WTC11 (cell line): Measurements from ENCODE around the gene PLEKHM3. TPM values are rescaled to one million over a fixed set of nuclear protein-coding genes. Genes with fewer than 3 reads are reported as not detected.

Source experiments
- ATAC-seq: fragments of 200-7000 bp; cut with Tn5 transposase; 2 replicates; pipeline ENCODE4 v1.10.0; 2021; ENCODE audit warnings: mild to moderate bottlenecking, moderate library complexity
- CTCF ChIA-PET: fragments of 300-600 bp; sonication (Branson Sonifier 250); formaldehyde crosslinking; loops from one replicate; lab custom pipeline; 2021; ENCODE audit warnings: antibody characterized with exemption; lab: Charles Lee
- POLR2A ChIA-PET: fragments of 350-600 bp; sonication (Branson Sonifier 250); formaldehyde crosslinking; loops from one replicate; lab custom pipeline; 2021; ENCODE audit warnings: antibody characterized with exemption; lab: Charles Lee
- DNase-seq: peaks from one replicate; pipeline ENCODE4 v3.0.0; 2021; ENCODE audit warnings: low spot score
- H3K27ac Mint-ChIP-seq: 2 replicates; pipeline ENCODE4 v1.8.0; 2021; ENCODE audit warnings: mixed read lengths
- H3K27me3 Mint-ChIP-seq: 2 replicates; pipeline ENCODE4 v1.8.0; 2021; ENCODE audit warnings: low read depth, mild to moderate bottlenecking, moderate library complexity, mixed read lengths
- H3K36me3 Mint-ChIP-seq: 2 replicates; pipeline ENCODE4 v1.8.0; 2021; ENCODE audit warnings: mixed read lengths
- H3K4me1 Mint-ChIP-seq: 2 replicates; pipeline ENCODE4 v1.8.0; 2022; ENCODE audit warnings: mixed read lengths
- H3K4me3 Mint-ChIP-seq: 2 replicates; pipeline ENCODE4 v1.8.0; 2021; ENCODE audit warnings: mild to moderate bottlenecking, moderate library complexity, mixed read lengths
- H3K9me3 Mint-ChIP-seq: 2 replicates; pipeline ENCODE4 v1.8.0; 2021; ENCODE audit warnings: mixed read lengths
- AFF4 ChIP-seq: sonication (generic); formaldehyde crosslinking; IDR thresholded peaks from 2 replicates; pipeline ENCODE4 v1.8.1; 2023; ENCODE audit warnings: mild to moderate bottlenecking, missing genetic modification reagents, borderline replicate concordance
- ATF2 ChIP-seq: sonication (generic); formaldehyde crosslinking; IDR thresholded peaks from 2 replicates; pipeline ENCODE4 v1.8.1; 2022; ENCODE audit warnings: low read depth, missing genetic modification reagents, borderline replicate concordance
- CDX4 ChIP-seq: fragments of 250-450 bp; sonication (Bioruptor Pico); IDR thresholded peaks from 2 replicates; pipeline ENCODE4 v1.9.0; 2021; ENCODE audit warnings: moderate library complexity, mild to moderate bottlenecking, inconsistent platforms, borderline replicate concordance
- E2F1 ChIP-seq: sonication (generic); formaldehyde crosslinking; IDR thresholded peaks from 2 replicates; pipeline ENCODE4 v1.8.0; 2022; ENCODE audit warnings: mild to moderate bottlenecking, missing genetic modification reagents
- ELF4 ChIP-seq: sonication (generic); formaldehyde crosslinking; IDR thresholded peaks from 2 replicates; pipeline ENCODE4 v1.8.1; 2022; ENCODE audit warnings: low read depth, mild to moderate bottlenecking, moderate library complexity, missing genetic modification reagents
- FOXK1 ChIP-seq: sonication (generic); formaldehyde crosslinking; IDR thresholded peaks from 2 replicates; pipeline ENCODE4 v1.8.0; 2022; ENCODE audit warnings: mild to moderate bottlenecking, moderate library complexity, missing genetic modification reagents
- HMGXB4 ChIP-seq: sonication (generic); formaldehyde crosslinking; IDR thresholded peaks from 2 replicates; pipeline ENCODE4 v1.8.1; 2023; ENCODE audit warnings: mild to moderate bottlenecking, moderate library complexity, missing genetic modification reagents
- MLX ChIP-seq: sonication (generic); formaldehyde crosslinking; IDR thresholded peaks from 2 replicates; pipeline ENCODE4 v1.8.1; 2023; ENCODE audit warnings: mild to moderate bottlenecking, missing genetic modification reagents, moderate library complexity
- OVOL2 ChIP-seq: fragments of 250-450 bp; sonication (Bioruptor Pico); IDR thresholded peaks from 2 replicates; pipeline ENCODE4 v1.9.0; 2021; ENCODE audit warnings: mild to moderate bottlenecking, borderline replicate concordance
- PRRX2 ChIP-seq: fragments of 250-450 bp; sonication (Bioruptor Pico); IDR thresholded peaks from 2 replicates; pipeline ENCODE4 v1.8.0; 2021; ENCODE audit warnings: mild to moderate bottlenecking
- RELA ChIP-seq: sonication (generic); formaldehyde crosslinking; IDR thresholded peaks from 2 replicates; pipeline ENCODE4 v1.8.1; 2022; ENCODE audit warnings: missing genetic modification reagents, mild to moderate bottlenecking, borderline replicate concordance
- SP1 ChIP-seq: sonication (generic); formaldehyde crosslinking; conservative IDR thresholded peaks from 2 replicates; pipeline ENCODE4 v1.8.1; 2022; ENCODE audit warnings: missing genetic modification reagents
- ZBTB43 ChIP-seq: sonication (generic); formaldehyde crosslinking; IDR thresholded peaks from 2 replicates; pipeline ENCODE4 v1.8.1; 2023; ENCODE audit warnings: mild to moderate bottlenecking, missing genetic modification reagents
- ZNF121 ChIP-seq: sonication (generic); formaldehyde crosslinking; IDR thresholded peaks from 2 replicates; pipeline ENCODE4 v1.8.0; 2023; ENCODE audit warnings: missing genetic modification reagents
- ZNF232 ChIP-seq: sonication (generic); formaldehyde crosslinking; IDR thresholded peaks from 2 replicates; pipeline ENCODE4 v1.8.0; 2022; ENCODE audit warnings: mild to moderate bottlenecking, missing genetic modification reagents
- ZNF281 ChIP-seq: sonication (generic); formaldehyde crosslinking; IDR thresholded peaks from 2 replicates; pipeline ENCODE4 v1.8.0; 2023; ENCODE audit warnings: mild to moderate bottlenecking, missing genetic modification reagents
- ZNF396 ChIP-seq: fragments of 250-450 bp; sonication (Bioruptor Pico); IDR thresholded peaks from 2 replicates; pipeline ENCODE4 v1.8.0; 2021; ENCODE audit warnings: mild to moderate bottlenecking, moderate library complexity, borderline replicate concordance
- ZNF423 ChIP-seq: fragments of 250-450 bp; sonication (Bioruptor Pico); IDR thresholded peaks from 2 replicates; pipeline ENCODE4 v2.1.2; 2022; ENCODE audit warnings: mild to moderate bottlenecking, moderate library complexity
- total RNA-seq: library from RNA; stranded (reverse); gene quantifications from 3 replicates; pipeline ENCODE4 v1.2.3, GENCODE V29; 2021

Gene PLEKHM3
- total RNA-seq, 1 experiment from 2014 or later = 5.8 TPM

- no peak for TF ChIP-seq ZNF281 (CRISPR knock-in tag)
Measured at GRCh38 chr2:208065476-208065875, 40.1 kb upstream of the PLEKHM3 start (continued).

GRCh38 chr2:208064220-208064961 lies 39.1 kb upstream of the PLEKHM3 start:
- ChIA-PET CTCF (interaction anchor here (0.8 to 1.7 kb wide), 4 partner anchors 8 to 319 kb away, joined by 3 to 8 read pairs (median 4); no protein-coding TSS in a partner anchor), POLR2A (interaction anchor here (0.7 kb wide), 1 partner anchor 817 kb away, joined by 10 read pairs; no protein-coding TSS in a partner anchor)
- no peak for DNase-seq
- H3K27me3 Mint-ChIP-seq = no peaks in the 10 kb centered on the region; the same call in 1 of the 2 replicates
- H3K27ac Mint-ChIP-seq = no peak overlapping the region
- H3K36me3 Mint-ChIP-seq = no peaks in the 10 kb centered on the region
- no peak for ATAC-seq
- no peak overlapping the region for H3K4me3 Mint-ChIP-seq
- TF ChIP-seq ATF2 (CRISPR knock-in tag) = no peak
- no peak for TF ChIP-seq AFF4 (CRISPR knock-in tag)
- TF ChIP-seq FOXK1 = no peak
- TF ChIP-seq ZNF396 (CRISPR knock-in tag) = no peak
- TF ChIP-seq OVOL2 (CRISPR knock-in tag) = no peak
- no peak for TF ChIP-seq CDX4 (CRISPR knock-in tag)
- TF ChIP-seq SP1 (CRISPR knock-in tag) = no peak
- TF ChIP-seq ZNF121 (CRISPR knock-in tag) = no peak
- TF ChIP-seq PRRX2 (CRISPR knock-in tag) = no peak
- no peak for TF ChIP-seq HMGXB4 (CRISPR knock-in tag)
- no peak for TF ChIP-seq ZNF232
- no peak for TF ChIP-seq E2F1
- no peak for TF ChIP-seq RELA (CRISPR knock-in tag)
- no peak for TF ChIP-seq MLX
- no peak for TF ChIP-seq ELF4
- no peak for TF ChIP-seq ZBTB43 (CRISPR knock-in tag)
- no peak for TF ChIP-seq ZNF423 (CRISPR knock-in tag)
- TF ChIP-seq, all 79 proteins: peak for 0
- no peaks in the 10 kb centered on the region for H3K4me1 Mint-ChIP-seq
- peaks cover 6% of the 10 kb centered on the region for H3K9me3 Mint-ChIP-seq
